ENCODE data around the gene NADK2. TPM values are rescaled to one million over a fixed set of nuclear protein-coding genes. Genes with fewer than 3 reads are reported as not detected.
A peak's percentile ranks its signal among the peaks of the same experiment; 100 is the strongest.

Gene NADK2
- total and polyA plus RNA-seq, 9 of the 15 experiments (the other 6 are each of a cell fraction or from before 2014, with no cell fraction given) = 10.6 to 41.0 (median 24.0) TPM

GRCh38 chr5:36241631-36242533, at the start of gene NADK2 (continued):
- TF ChIP-seq EP300 (IDR thresholded peaks at IDR 0.05; ENCODE audit: low read length) = peak; percentile 62
- no peak for TF ChIP-seq GTF3C2 (IDR thresholded peaks at IDR 0.05; ENCODE audit: borderline replicate concordance, extremely low read depth, insufficient read length)
- peak; percentile 67 for TF ChIP-seq PRPF4 (IDR thresholded peaks at IDR 0.05; ENCODE audit: insufficient read depth, low read depth, low read length, poor library complexity, severe bottlenecking)
- peak; percentile 77 for TF ChIP-seq ZNF212 (CRISPR knock-in tag; IDR thresholded peaks at IDR 0.05)
- peak; percentile 80 for TF ChIP-seq RB1 (IDR thresholded peaks at IDR 0.05; ENCODE audit: low read depth)
- peak; percentile 74 for TF ChIP-seq GMEB1 (CRISPR knock-in tag; IDR thresholded peaks at IDR 0.05)
- peak; percentile 90 for TF ChIP-seq HMGXB4 (CRISPR knock-in tag; IDR thresholded peaks at IDR 0.05)
- TF ChIP-seq ZNF589 (CRISPR knock-in tag; IDR thresholded peaks at IDR 0.05; ENCODE audit: low read depth) = peak; percentile 99
- 0 out of 2 replicates have a peak, but pooled peaks have one; percentile 68 for TF ChIP-seq ZNF445 (CRISPR knock-in tag; IDR thresholded peaks at IDR 0.05; ENCODE audit: low read depth)
- peak; percentile 92 for TF ChIP-seq VEZF1 (CRISPR knock-in tag; IDR thresholded peaks at IDR 0.05)
- TF ChIP-seq MTA3 (IDR thresholded peaks at IDR 0.05; ENCODE audit: borderline replicate concordance) = peak; percentile 83
- peak; percentile 85 for TF ChIP-seq NBN (IDR thresholded peaks at IDR 0.05; ENCODE audit: low read depth)
- peak; percentile 71; the same call in 1 of the 2 replicates for TF ChIP-seq ZNF224 (CRISPR knock-in tag; IDR thresholded peaks at IDR 0.05)
- TF ChIP-seq NFYB (IDR thresholded peaks at IDR 0.05; ENCODE audit: extremely low read depth, insufficient read length) = peak; percentile 93
- peak; percentile 71; the same call in 1 of the 2 replicates for TF ChIP-seq JUN (IDR thresholded peaks at IDR 0.05; ENCODE audit: borderline replicate concordance, low read depth, low read length)
- no peak for TF ChIP-seq JUN (CRISPR knock-in tag; IDR thresholded peaks at IDR 0.05; ENCODE audit: borderline replicate concordance)
- TF ChIP-seq ZKSCAN8 (CRISPR knock-in tag; IDR thresholded peaks at IDR 0.05) = peak; percentile 90; the same call in 1 of the 2 replicates
- TF ChIP-seq RBM25 (IDR thresholded peaks at IDR 0.05; ENCODE audit: low read depth, low read length, severe bottlenecking) = peak; percentile 82
- TF ChIP-seq DMBX1 (CRISPR knock-in tag; IDR thresholded peaks at IDR 0.05; ENCODE audit: borderline replicate concordance) = peak; percentile 97

Data from K562 (cell line).